BLaER1 (cell line): ENCODE data around the gene PRIM1.
"Not testable (repeated sequence)": the region's sequence is repeated elsewhere in the genome, so short reads cannot be mapped to it uniquely, and the experiment has no call there.

Experiments used
- H3K27ac ChIP-seq: shearing (Covaris generic); formaldehyde crosslinking; 2 replicates; pipeline ENCODE4 v1.8.1; 2022
- H3K27me3 ChIP-seq: shearing (Covaris generic); formaldehyde crosslinking; 2 replicates; pipeline ENCODE4 v1.8.1; 2022
- H3K36me3 ChIP-seq: shearing (Covaris generic); formaldehyde crosslinking; 2 replicates; pipeline ENCODE4 v1.8.1; 2022
- H3K4me1 ChIP-seq: shearing (Covaris generic); formaldehyde crosslinking; 2 replicates; pipeline ENCODE4 v1.8.1; 2022
- H3K4me2 ChIP-seq: shearing (Covaris generic); formaldehyde crosslinking; 2 replicates; pipeline ENCODE4 v1.8.1; 2022
- H3K4me3 ChIP-seq: shearing (Covaris generic); formaldehyde crosslinking; 2 replicates; pipeline ENCODE4 v1.8.1; 2022
- H3K9ac ChIP-seq: shearing (Covaris generic); formaldehyde crosslinking; 2 replicates; pipeline ENCODE4 v1.8.1; 2022
- H3K9me3 ChIP-seq: shearing (Covaris generic); formaldehyde crosslinking; 2 replicates; pipeline ENCODE4 v1.8.1; 2022
- H4K20me1 ChIP-seq: shearing (Covaris generic); formaldehyde crosslinking; 2 replicates; pipeline ENCODE4 v1.8.1; 2022
- Cebpa-rat ChIP-seq: shearing (Covaris generic); IDR thresholded peaks from 2 replicates; pipeline ENCODE4 v1.8.1; 2022

PRIM1 gene

DNA sequence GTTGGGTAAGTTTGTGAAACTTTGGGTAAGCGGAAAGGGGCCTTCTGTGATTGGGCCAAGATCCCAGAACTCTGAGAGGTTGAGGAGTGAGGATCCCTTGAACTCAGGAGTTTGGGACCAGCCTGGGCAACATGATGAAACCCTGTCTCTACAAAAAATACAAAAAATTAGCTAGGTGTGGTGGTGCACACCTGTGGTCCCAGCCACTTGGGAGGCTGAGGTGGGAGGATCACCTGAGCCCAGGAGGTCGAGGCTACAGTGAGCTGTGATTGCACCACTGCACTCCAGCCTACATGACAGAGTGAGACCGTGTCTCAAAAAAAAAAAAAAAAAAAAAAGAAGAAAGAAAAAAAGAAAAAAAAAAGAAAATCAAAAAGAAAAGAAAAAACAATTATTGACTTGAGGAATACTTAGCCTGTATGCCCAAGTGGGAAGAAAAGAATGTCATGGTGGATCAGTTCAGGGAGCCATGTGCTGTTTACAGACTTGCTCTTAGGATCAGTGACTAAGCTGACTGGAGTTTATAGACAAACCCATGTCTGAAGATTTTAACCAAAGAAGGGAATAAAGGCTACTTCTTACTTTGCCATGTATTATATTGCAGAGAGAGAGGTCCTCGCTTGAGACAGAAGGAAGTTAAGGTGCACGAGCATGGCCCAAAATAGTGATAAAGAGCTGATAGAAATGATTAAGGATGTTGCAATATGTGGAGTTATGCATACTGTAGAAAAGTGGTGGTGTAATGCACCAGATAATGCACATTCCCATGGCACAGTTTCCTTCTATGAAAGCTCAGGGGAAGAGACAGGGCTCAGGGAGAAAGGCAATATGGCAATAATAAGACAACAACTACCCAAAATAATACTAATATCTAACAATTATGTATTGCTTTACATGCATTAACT, 11.9 kb upstream of the PRIM1 start:
- Histone ChIP-seq H3K4me2 (no peak overlapping the region), H3K27ac (no peak overlapping the region), H4K20me1 (no peaks in the 10 kb centered on the region), H3K4me3 (no peak overlapping the region), H3K4me1 (no peaks in the 10 kb centered on the region), H3K9me3 (no peaks in the 10 kb centered on the region), H3K9ac (no peak overlapping the region), H3K27me3 (no peaks in the 10 kb centered on the region), H3K36me3 (no peaks in the 10 kb centered on the region)
- TF ChIP-seq Cebpa-rat: no peak

DNA sequence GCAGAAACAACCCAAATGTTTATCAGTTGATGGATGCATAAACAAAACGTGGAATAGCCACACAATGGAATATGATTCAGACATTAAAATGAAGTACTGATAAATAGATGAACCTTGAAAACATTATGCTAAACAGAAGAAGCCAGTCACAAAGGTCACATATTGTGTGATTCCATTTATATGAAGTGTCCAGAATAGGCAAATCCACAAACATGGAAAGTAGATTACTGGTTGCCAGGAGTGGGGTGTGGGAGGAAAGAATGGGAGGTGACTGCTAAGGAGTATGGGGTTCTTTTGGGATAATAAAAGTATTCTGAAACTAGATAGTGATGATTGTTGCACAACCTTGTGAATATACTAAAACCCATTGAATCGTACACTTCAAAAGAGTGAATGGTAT, 9.7 kb upstream of the PRIM1 start:
- Histone ChIP-seq H4K20me1 (no peaks in the 10 kb centered on the region), H3K9ac (no peak overlapping the region), H3K4me1 (no peaks in the 10 kb centered on the region), H3K27me3 (no peaks in the 10 kb centered on the region), H3K4me3 (no peak overlapping the region), H3K36me3 (no peaks in the 10 kb centered on the region), H3K27ac (no peak overlapping the region), H3K9me3 (no peaks in the 10 kb centered on the region), H3K4me2 (no peak overlapping the region)
- no peak for TF ChIP-seq Cebpa-rat

DNA sequence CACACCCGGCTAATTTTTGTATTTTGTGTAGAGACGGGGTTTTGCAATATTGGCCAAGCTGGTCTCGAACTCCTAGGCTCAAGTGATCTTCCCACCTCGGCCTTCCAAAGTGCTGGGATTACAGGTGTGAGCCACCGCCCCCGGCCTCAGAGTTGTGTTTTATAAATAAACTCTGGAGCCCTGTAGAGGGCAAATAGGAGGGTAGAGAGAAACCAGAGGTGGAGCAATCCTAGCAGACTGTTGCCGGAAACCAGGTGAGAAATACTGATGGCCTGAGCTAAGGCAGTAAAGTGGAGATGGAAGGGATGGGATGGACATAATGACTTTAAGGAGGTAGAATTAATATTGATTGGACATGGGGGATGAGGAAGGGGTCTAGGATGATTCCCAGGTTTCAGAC, 8.3 kb upstream of the PRIM1 start:
- no peak overlapping the region for H3K9ac ChIP-seq
- no peak for TF ChIP-seq Cebpa-rat
- no peaks in the 10 kb centered on the region for H3K4me1 ChIP-seq
- H4K20me1 ChIP-seq: no peaks in the 10 kb centered on the region
- H3K9me3 ChIP-seq: no peaks in the 10 kb centered on the region
- no peaks in the 10 kb centered on the region for H3K27me3 ChIP-seq
- H3K27ac ChIP-seq: no peak overlapping the region
- no peaks in the 10 kb centered on the region for H3K36me3 ChIP-seq
- H3K4me3 ChIP-seq: no peak overlapping the region
- no peak overlapping the region for H3K4me2 ChIP-seq

DNA sequence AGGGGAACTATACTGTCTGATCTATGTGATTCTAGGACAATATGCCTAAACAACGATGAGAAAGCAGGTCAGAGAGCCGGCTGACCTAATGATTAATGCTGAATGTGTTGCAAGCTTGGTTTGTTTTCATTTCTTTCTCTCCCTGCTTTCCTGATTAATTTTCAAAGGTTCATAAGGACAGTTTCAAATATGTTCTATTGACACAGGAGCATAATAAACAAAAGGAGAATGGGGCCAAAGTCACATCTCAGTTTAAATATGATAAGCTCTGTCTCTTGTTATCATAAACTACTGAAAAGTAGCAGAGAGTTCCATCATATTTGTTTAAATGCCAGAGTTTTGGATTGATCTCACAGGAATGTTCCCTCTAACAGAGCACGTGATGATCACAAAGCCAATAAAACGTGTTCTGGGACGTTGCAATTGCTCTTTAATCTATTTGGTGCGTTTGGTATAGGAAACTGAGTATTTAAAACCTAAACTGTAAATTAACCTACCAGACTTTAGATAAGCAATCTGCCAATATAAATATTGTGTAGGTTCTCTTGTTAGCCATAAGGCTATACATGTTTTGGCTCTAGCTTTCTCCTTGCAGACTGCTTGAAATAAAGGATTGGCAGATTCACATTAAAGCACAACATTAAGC, 7.3 kb upstream of the PRIM1 start:
- H3K9ac ChIP-seq: no peak overlapping the region
- H3K4me3 ChIP-seq: no peak overlapping the region
- H3K27ac ChIP-seq: no peak overlapping the region
- H3K4me2 ChIP-seq: no peak overlapping the region
- no peaks in the 10 kb centered on the region for H3K27me3 ChIP-seq
- H3K36me3 ChIP-seq: no peaks in the 10 kb centered on the region
- no peaks in the 10 kb centered on the region for H3K9me3 ChIP-seq
- no peaks in the 10 kb centered on the region for H3K4me1 ChIP-seq
- TF ChIP-seq Cebpa-rat: no peak
- H4K20me1 ChIP-seq: no peaks in the 10 kb centered on the region

DNA sequence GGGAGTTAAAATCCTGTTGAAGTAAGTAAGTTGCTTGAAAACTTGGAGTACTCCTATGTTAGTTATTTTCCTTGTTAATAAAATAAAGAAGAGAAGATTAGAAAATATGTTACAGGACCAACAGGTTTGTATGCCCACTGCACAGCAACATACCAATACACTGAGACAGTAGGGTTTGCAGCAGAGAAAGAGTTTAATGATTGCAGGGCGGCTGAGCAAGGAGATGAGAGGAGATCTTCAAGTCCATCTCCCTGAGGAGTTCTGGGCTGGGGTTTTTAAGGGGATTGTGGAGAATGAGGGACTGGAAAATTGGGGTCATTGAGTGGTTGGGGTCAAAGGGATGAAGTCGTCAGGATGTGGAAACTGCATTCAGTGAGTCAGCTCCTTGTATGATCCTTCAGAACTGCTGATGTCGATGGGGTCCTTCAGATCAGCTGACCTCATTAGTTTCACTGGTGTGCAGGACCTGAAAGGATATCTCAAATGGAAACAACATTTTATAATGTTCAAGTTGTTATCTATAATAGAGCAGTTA, 6.7 kb upstream of the PRIM1 start:
- H3K9ac ChIP-seq: no peak overlapping the region
- H3K27me3 ChIP-seq: no peaks in the 10 kb centered on the region
- no peak overlapping the region for H3K27ac ChIP-seq
- H3K4me1 ChIP-seq: no peaks in the 10 kb centered on the region
- H3K9me3 ChIP-seq: no peaks in the 10 kb centered on the region
- no peak overlapping the region for H3K4me2 ChIP-seq
- H3K4me3 ChIP-seq: no peak overlapping the region
- H4K20me1 ChIP-seq: no peaks in the 10 kb centered on the region
- no peak for TF ChIP-seq Cebpa-rat
- H3K36me3 ChIP-seq: no peaks in the 10 kb centered on the region

DNA sequence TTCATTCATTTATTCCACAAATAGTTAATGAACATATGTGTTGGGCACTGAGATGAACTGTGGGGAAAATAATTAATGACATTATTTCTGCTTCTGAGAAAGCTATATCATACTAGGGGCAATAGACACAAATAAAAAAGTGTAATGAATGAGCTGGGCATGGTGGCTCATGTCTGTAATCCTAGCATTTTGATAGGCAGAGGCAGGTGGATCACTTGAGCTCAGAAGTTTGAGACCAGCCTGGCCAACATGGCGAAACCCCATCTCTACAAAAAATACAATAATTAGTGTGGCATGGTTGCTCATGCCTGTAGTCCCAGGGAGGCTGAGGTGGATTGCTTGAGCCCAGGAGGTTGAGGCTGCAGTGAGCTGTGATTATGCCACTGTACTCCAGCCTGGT, 5.8 kb upstream of the PRIM1 start:
- H3K9ac ChIP-seq, H3K4me1 ChIP-seq, H3K36me3 ChIP-seq, H3K4me3 ChIP-seq, H3K27me3 ChIP-seq, H3K4me2 ChIP-seq, H3K9me3 ChIP-seq, H4K20me1 ChIP-seq, H3K27ac ChIP-seq: not testable (repeated sequence)

DNA sequence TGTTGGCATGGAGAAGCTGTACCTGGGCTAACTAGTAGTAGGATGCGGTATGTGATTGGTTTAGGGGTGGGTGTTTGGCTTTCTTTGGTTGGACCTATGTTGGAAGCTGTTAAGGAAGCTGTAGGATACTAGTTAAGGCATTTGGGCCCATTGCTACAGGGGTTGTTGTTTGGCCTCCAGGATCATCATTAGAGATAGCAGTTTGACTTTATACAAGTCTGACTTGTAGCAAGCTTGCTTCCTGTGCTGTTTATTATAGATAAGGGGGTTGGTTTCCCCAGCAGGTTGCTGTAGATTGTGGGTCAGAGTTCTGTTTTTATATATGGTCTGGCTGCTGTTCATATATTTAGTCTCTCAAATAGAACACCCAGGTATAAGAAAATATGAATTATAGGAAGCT, 1.4 kb upstream of the PRIM1 start:
- Histone ChIP-seq H3K4me1 (peaks cover 25% of the 10 kb centered on the region), H3K27ac (no peak overlapping the region), H3K4me3 (no peak overlapping the region), H3K9me3 (no peaks in the 10 kb centered on the region), H3K9ac (no peak overlapping the region), H3K36me3 (peaks cover 6% of the 10 kb centered on the region; the same call in 1 of the 2 replicates), H3K27me3 (no peaks in the 10 kb centered on the region), H3K4me2 (no peak overlapping the region), H4K20me1 (no peaks in the 10 kb centered on the region)
- no peak for TF ChIP-seq Cebpa-rat

DNA sequence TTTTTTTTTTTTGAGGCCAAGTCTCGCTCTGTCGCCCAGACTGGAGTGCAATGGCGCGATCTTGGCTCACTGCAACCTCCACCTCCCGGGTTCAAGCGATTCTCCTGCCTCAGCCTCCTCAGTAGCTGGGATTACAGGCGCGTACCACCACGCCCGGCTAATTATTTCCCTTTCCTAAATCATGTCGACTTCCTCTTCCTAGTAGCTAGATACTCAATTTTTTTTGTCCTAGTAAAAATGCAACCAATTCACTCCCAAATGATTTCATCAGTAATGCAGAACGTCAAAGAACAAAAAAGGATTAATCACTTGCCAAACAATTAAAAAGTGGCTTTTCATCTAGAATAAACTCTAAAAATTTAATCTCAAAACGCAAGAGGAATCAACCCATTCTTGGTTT, 1.5 kb downstream of the PRIM1 start:
- peak overlapping the region; percentile 69 for H3K4me2 ChIP-seq
- peak overlapping the region; percentile 79; the same call in 1 of the 2 replicates for H3K4me3 ChIP-seq
- H3K9ac ChIP-seq: peak overlapping the region; percentile 94; the same call in 1 of the 2 replicates
- not testable (repeated sequence) for H4K20me1 ChIP-seq, H3K27ac ChIP-seq, H3K9me3 ChIP-seq, H3K27me3 ChIP-seq
- H3K4me1 ChIP-seq: peaks cover 25% of the 10 kb centered on the region
- peaks cover 32% of the 10 kb centered on the region for H3K36me3 ChIP-seq

DNA sequence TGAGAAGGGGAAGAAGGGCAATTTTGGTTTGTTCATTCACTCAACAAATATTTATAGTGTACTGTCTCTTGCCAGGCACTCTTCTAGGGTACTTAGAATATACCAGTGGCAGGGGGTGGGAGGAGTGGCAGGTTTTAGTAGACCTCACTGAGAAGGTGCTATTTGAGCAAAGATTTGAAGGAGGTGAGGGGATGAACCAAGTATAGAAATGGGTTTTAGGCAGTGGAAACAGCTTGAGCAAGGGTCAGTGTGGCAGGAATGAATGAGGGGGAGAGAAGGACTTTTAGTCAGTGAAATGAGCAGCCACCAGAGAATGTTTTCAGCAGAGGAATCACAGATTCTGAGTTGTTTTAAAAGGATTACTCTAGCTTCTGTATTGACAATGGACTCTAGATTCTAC, 2.3 kb downstream of the PRIM1 start:
- H3K27me3 ChIP-seq: no peaks in the 10 kb centered on the region
- no peak overlapping the region for H3K9ac ChIP-seq
- H3K27ac ChIP-seq: no peak overlapping the region
- no peak for TF ChIP-seq Cebpa-rat
- peaks cover 25% of the 10 kb centered on the region for H3K4me1 ChIP-seq
- H3K9me3 ChIP-seq: no peaks in the 10 kb centered on the region
- H4K20me1 ChIP-seq: no peaks in the 10 kb centered on the region
- peak overlapping the region; percentile 69 for H3K4me2 ChIP-seq
- peaks cover 39% of the 10 kb centered on the region for H3K36me3 ChIP-seq
- H3K4me3 ChIP-seq: no peak overlapping the region

DNA sequence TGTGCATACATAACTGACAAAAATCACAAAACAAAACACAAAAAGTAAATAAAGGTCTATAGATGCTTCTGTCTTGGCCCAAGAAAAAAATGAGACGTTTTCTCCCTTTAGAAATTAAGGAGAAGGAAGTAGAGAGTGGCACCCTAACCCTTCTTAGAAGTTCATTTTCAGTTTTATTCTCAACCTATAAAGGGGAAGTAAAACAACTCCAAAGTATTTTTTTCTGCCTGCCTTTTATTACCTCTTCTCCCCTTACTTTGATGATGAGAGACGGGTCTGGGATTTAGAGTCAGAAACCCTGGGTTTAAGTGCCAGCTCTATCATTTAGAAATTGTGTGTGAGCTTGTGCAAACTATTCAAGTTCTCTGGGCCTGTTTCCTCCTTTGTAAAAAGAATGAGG, 2.8 kb downstream of the PRIM1 start:
- H3K9me3 ChIP-seq: no peaks in the 10 kb centered on the region
- TF ChIP-seq Cebpa-rat: no peak
- no peak overlapping the region for H3K4me3 ChIP-seq
- H3K36me3 ChIP-seq: peaks cover 44% of the 10 kb centered on the region
- H3K27me3 ChIP-seq: no peaks in the 10 kb centered on the region
- H3K27ac ChIP-seq: peak overlapping the region; percentile 19; the same call in 1 of the 2 replicates
- no peak overlapping the region for H3K9ac ChIP-seq
- H3K4me2 ChIP-seq: peak overlapping the region; percentile 69
- H4K20me1 ChIP-seq: no peaks in the 10 kb centered on the region
- peaks cover 25% of the 10 kb centered on the region for H3K4me1 ChIP-seq
